ENCODE results near the gene PET100. TPM values are rescaled to one million over a fixed set of nuclear protein-coding genes. Genes with fewer than 3 reads are reported as not detected.
A peak's percentile ranks its signal among the peaks of the same experiment; 100 is the strongest.
"Not testable (repeated sequence)": the region's sequence is repeated elsewhere in the genome, so short reads cannot be mapped to it uniquely, and the experiment has no call there.

The PET100 gene
- total RNA-seq, 2 donors from 2014 or later: 75.9 to 95.7 TPM

- H3K27ac Mint-ChIP-seq, H3K9me3 Mint-ChIP-seq, ATAC-seq: not testable (repeated sequence)
Observed at GRCh38 chr19:7643629-7644549, 14.3 kb downstream of the PET100 start.

GRCh38 chr19:7644550-7644877, 14.9 kb downstream of the PET100 start:
- ATAC-seq: no peak
- no peaks in the 10 kb centered on the region for H3K27me3 Mint-ChIP-seq
- H3K4me3 Mint-ChIP-seq: no peak overlapping the region
- H3K9me3 Mint-ChIP-seq: peaks cover 6% of the 10 kb centered on the region
- no peak for DNase-seq (ENCODE audit: low spot score)
- peaks cover 9% of the 10 kb centered on the region for H3K36me3 Mint-ChIP-seq
- peaks cover 14 to 16% of the 10 kb centered on the region in 2 donors for H3K4me1 Mint-ChIP-seq (ENCODE audit: low read depth in 2 of 2)
- peak overlapping the region in 1 of 2 donors; percentile 54 for H3K27ac Mint-ChIP-seq

More at GRCh38 chr19:7643629-7644549, 14.3 kb downstream of the PET100 start:
- H3K27me3 Mint-ChIP-seq; H3K36me3 Mint-ChIP-seq; DNase-seq (ENCODE audit: low spot score); H3K4me3 Mint-ChIP-seq: not testable (repeated sequence)
- H3K4me1 Mint-ChIP-seq (ENCODE audit: low read depth in 2 of 2): peaks cover 16 to 19% of the 10 kb centered on the region in 2 donors

- H3K4me1 Mint-ChIP-seq (ENCODE audit: low read depth in 2 of 2): peaks cover 7 to 10% of the 10 kb centered on the region in 2 donors
- peaks cover under 1% of the 10 kb centered on the region for H3K9me3 Mint-ChIP-seq
- H3K27me3 Mint-ChIP-seq: no peaks in the 10 kb centered on the region
- ATAC-seq: no peak
- no peak overlapping the region for H3K4me3 Mint-ChIP-seq
- peaks cover 2% of the 10 kb centered on the region for H3K36me3 Mint-ChIP-seq
- H3K27ac Mint-ChIP-seq: peak overlapping the region in 1 of 2 donors; percentile 54
- no peak for DNase-seq (ENCODE audit: low spot score)
Observed at GRCh38 chr19:7645163-7645562, 15.6 kb downstream of the PET100 start.

GRCh38 chr19:7645656-7646425, 16.2 kb downstream of the PET100 start:
- H3K4me1 Mint-ChIP-seq (ENCODE audit: low read depth in 2 of 2): peaks cover 4 to 6% of the 10 kb centered on the region in 2 donors
- H3K27ac Mint-ChIP-seq: no peak overlapping the region
- H3K4me3 Mint-ChIP-seq: no peak overlapping the region
- no peaks in the 10 kb centered on the region for H3K36me3 Mint-ChIP-seq
- no peaks in the 10 kb centered on the region for H3K27me3 Mint-ChIP-seq
- ATAC-seq (no peak), DNase-seq (ENCODE audit: low spot score) (no peak)
- no peaks in the 10 kb centered on the region for H3K9me3 Mint-ChIP-seq

GRCh38 chr19:7646426-7646700, 16.8 kb downstream of the PET100 start:
- Mint-ChIP-seq H3K27me3 (no peaks in the 10 kb centered on the region), H3K36me3 (no peaks in the 10 kb centered on the region), H3K4me1 (ENCODE audit: low read depth in 2 of 2) (peaks cover 4 to 6% of the 10 kb centered on the region in 2 donors), H3K27ac (no peak overlapping the region), H3K4me3 (no peak overlapping the region), H3K9me3 (no peaks in the 10 kb centered on the region)
- DNase-seq (ENCODE audit: low spot score) (no peak), ATAC-seq (no peak)

- ATAC-seq (no peak), DNase-seq (ENCODE audit: low spot score) (no peak)
- H3K36me3 Mint-ChIP-seq: no peaks in the 10 kb centered on the region
- H3K27me3 Mint-ChIP-seq: no peaks in the 10 kb centered on the region
- no peaks in the 10 kb centered on the region for H3K9me3 Mint-ChIP-seq
- peaks cover 6 to 7% of the 10 kb centered on the region in 2 donors for H3K4me1 Mint-ChIP-seq (ENCODE audit: low read depth in 2 of 2)
- no peak overlapping the region for H3K27ac Mint-ChIP-seq
- no peak overlapping the region for H3K4me3 Mint-ChIP-seq
Observed at GRCh38 chr19:7647156-7647555, 17.6 kb downstream of the PET100 start.

GRCh38 chr19:7648265-7649014, 18.8 kb downstream of the PET100 start:
- ATAC-seq (no peak), DNase-seq (ENCODE audit: low spot score) (no peak)
- H3K4me3 Mint-ChIP-seq: no peak overlapping the region
- H3K4me1 Mint-ChIP-seq (ENCODE audit: low read depth in 2 of 2): peaks cover 14 to 17% of the 10 kb centered on the region in 2 donors
- H3K27ac Mint-ChIP-seq: no peak overlapping the region
- H3K36me3 Mint-ChIP-seq: no peaks in the 10 kb centered on the region
- H3K27me3 Mint-ChIP-seq: no peaks in the 10 kb centered on the region
- no peaks in the 10 kb centered on the region for H3K9me3 Mint-ChIP-seq

- Mint-ChIP-seq H3K27ac (no peak overlapping the region), H3K27me3 (no peaks in the 10 kb centered on the region), H3K36me3 (no peaks in the 10 kb centered on the region), H3K4me1 (ENCODE audit: low read depth in 2 of 2) (peaks cover 14 to 17% of the 10 kb centered on the region in 2 donors), H3K4me3 (no peak overlapping the region), H3K9me3 (no peaks in the 10 kb centered on the region)
- ATAC-seq (no peak), DNase-seq (ENCODE audit: low spot score) (no peak)
Observed at GRCh38 chr19:7650148-7650547, 20.6 kb downstream of the PET100 start.

GRCh38 chr19:7652061-7652641, 22.6 kb downstream of the PET100 start:
- Mint-ChIP-seq H3K27ac (peak overlapping the region; percentile 37 to 85), H3K4me3 (peak overlapping the region; percentile 78), H3K27me3 (no peaks in the 10 kb centered on the region), H3K9me3 (no peaks in the 10 kb centered on the region), H3K36me3 (no peaks in the 10 kb centered on the region), H3K4me1 (ENCODE audit: low read depth in 2 of 2) (peaks cover 11 to 18% of the 10 kb centered on the region in 2 donors)
- DNase-seq (ENCODE audit: low spot score) (peak; percentile 90), ATAC-seq (peak; percentile 84 to 95)

GRCh38 chr19:7654401-7654800, 24.8 kb downstream of the PET100 start:
- Mint-ChIP-seq H3K36me3 (no peaks in the 10 kb centered on the region), H3K27me3 (no peaks in the 10 kb centered on the region), H3K4me3 (no peak overlapping the region), H3K4me1 (ENCODE audit: low read depth in 2 of 2) (peaks cover 11 to 24% of the 10 kb centered on the region in 2 donors), H3K27ac (no peak overlapping the region), H3K9me3 (no peaks in the 10 kb centered on the region)
- DNase-seq (ENCODE audit: low spot score) (no peak), ATAC-seq (no peak)

GRCh38 chr19:7655581-7655980, 26.0 kb downstream of the PET100 start:
- H3K4me1 Mint-ChIP-seq (ENCODE audit: low read depth in 2 of 2): peaks cover 11 to 24% of the 10 kb centered on the region in 2 donors
- no peaks in the 10 kb centered on the region for H3K36me3 Mint-ChIP-seq
- DNase-seq (ENCODE audit: low spot score): no peak
- no peak for ATAC-seq
- H3K9me3 Mint-ChIP-seq: no peaks in the 10 kb centered on the region
- H3K27me3 Mint-ChIP-seq: no peaks in the 10 kb centered on the region
- no peak overlapping the region for H3K4me3 Mint-ChIP-seq
- H3K27ac Mint-ChIP-seq: peak overlapping the region in 1 of 2 donors; percentile 37

- peak; percentile 71 to 82 for ATAC-seq
- H3K36me3 Mint-ChIP-seq: no peaks in the 10 kb centered on the region
- H3K9me3 Mint-ChIP-seq: no peaks in the 10 kb centered on the region
- peak overlapping the region; percentile 34 for H3K4me3 Mint-ChIP-seq
- H3K27me3 Mint-ChIP-seq: no peaks in the 10 kb centered on the region
- H3K4me1 Mint-ChIP-seq (ENCODE audit: low read depth in 2 of 2): peaks cover 9 to 22% of the 10 kb centered on the region in 2 donors
- DNase-seq (ENCODE audit: low spot score): no peak
- peak overlapping the region in 1 of 2 donors; percentile 37 for H3K27ac Mint-ChIP-seq
Observed at GRCh38 chr19:7657131-7657751, 27.6 kb downstream of the PET100 start.

GRCh38 chr19:7658219-7658686, 28.7 kb downstream of the PET100 start:
- H3K27ac Mint-ChIP-seq: no peak overlapping the region
- no peaks in the 10 kb centered on the region for H3K36me3 Mint-ChIP-seq
- ATAC-seq: peak; percentile 76 to 80
- no peaks in the 10 kb centered on the region for H3K27me3 Mint-ChIP-seq
- no peak for DNase-seq (ENCODE audit: low spot score)
- peaks cover 0 to 15% of the 10 kb centered on the region in 2 donors for H3K4me1 Mint-ChIP-seq (ENCODE audit: low read depth in 2 of 2)
- peak overlapping the region; percentile 41 for H3K4me3 Mint-ChIP-seq
- no peaks in the 10 kb centered on the region for H3K9me3 Mint-ChIP-seq
